Measurements from ENCODE around the gene TRANK1.

- TF ChIP-seq CTCF (IDR thresholded peaks at IDR 0.05) (no peak), POLR2A (IDR thresholded peaks at IDR 0.05) (no peak), EP300 (IDR thresholded peaks at IDR 0.05) (no peak)
Measured at GRCh38 chr3:36937492-36937891, 7.4 kb downstream of the TRANK1 start.

All from gastroesophageal sphincter (tissue), 3 donors.